Hematopoietic multipotent progenitor cell treated with erythropoietin and hydrocortisone succinate and interleukin-3 and kit ligand, for 15 days (in vitro differentiated cells): ENCODE results near the gene SPTLC3.
"Not testable (repeated sequence)": the region's sequence is repeated elsewhere in the genome, so short reads cannot be mapped to it uniquely, and the experiment has no call there.

ENCODE experiments used
- DNase-seq: peaks from one replicate; pipeline ENCODE4 v3.0.0-alpha.2; 2015; ENCODE audit warnings: low spot score

The SPTLC3 gene

GRCh38 chr20:13008761-13009681 lies at the start of gene SPTLC3:
SPTLC3 (plus strand) TSS chr20:13008972; CDS start chr20:13009268, 296 bp downstream.
- no peak for DNase-seq

DNA sequence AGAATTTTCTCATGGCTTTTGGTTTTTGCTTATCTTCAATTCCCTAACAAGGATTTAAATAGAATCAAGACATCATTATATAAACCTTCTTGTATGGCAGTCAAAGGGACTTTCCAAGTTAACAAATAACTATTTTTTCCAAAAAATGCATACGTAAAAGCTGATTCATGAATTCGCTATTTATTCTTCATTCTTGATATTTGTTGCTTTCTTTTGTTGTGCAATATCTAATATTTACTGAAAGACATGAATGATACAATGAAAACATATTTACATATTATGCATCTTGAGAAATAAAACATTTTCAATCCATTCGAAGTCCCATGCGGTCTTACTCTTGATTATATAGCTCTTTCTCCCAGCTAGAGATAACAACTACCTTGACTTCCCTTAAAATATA lies 47.0 kb upstream of the SPTLC3 start:
- no peak for DNase-seq

DNA sequence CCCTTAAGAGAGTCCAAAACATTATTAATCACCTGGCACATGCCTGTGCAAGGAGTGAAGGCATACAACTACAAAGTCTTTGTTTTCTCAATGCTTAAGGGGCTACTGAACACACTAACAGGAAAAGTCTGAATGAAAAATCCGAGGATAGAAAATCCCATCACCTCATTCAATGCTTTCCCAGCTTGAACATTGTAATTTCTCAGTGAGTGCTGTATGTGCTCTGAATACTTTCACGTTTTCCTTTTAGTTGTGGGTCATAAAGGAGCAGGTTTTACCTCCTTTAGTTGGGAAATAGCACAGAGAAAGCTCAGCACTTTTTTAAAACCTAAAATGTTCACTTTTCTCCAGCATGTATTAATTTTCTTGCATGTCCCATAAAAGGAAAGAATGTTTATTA lies 45.9 kb upstream of the SPTLC3 start:
- DNase-seq, result no peak

DNA sequence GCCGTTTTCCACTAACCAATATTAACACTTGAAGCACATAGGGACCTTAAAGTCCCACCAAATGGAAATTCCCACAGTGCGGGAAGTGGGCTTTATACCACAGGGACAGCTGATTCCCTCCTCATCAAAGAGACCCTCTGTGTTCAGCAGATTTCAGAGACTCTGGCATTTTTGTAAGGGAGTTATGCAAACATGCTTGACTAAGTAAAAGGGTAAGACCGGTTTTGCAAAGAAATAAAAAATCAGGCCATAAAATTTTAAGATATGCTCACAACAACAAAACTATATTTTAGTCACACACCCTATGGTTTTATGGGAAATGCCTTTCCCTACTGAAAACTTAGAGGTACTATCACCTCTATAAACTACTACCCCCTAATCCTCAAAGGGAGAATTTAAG lies 45.4 kb upstream of the SPTLC3 start:
- no peak for DNase-seq

DNA sequence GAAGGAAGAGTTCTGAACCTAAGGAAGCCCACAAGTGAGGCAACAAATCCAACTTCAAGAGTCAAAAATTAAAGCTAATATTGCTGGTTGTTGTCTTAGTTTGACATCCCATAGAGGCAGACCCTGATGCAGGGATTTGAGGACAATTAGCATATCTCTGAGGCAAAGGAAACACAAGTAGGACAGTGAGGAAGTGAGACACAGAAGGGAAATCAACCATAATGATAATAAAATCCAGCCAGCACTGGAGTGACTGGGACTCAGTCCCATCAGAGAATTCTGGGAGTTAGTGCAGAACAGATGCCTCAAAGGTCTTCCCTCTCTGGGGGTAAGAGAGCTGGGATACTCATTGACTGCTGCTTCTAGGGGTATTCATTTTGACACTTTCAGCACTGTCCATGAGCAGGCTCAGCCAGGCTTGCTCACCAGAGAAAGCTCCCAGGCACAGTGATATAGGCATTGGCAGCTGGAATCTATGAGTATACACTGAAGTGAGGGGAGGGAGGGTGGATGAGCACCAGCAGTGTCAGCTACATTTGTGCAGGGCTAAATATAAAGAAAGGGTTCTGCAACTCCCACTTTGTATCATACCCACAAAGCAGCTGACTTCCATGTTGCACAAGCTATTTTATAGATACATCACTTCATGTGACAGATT lies 43.4 kb upstream of the SPTLC3 start:
- DNase-seq, result no peak

GRCh38 chr20:12965870-12966251 lies 42.9 kb upstream of the SPTLC3 start:
- no peak for DNase-seq

- DNase-seq, result no peak
Measured at GRCh38 chr20:12966468-12967085, 42.2 kb upstream of the SPTLC3 start.

GRCh38 chr20:12967932-12968331 lies 40.8 kb upstream of the SPTLC3 start:
- no peak for DNase-seq

DNA sequence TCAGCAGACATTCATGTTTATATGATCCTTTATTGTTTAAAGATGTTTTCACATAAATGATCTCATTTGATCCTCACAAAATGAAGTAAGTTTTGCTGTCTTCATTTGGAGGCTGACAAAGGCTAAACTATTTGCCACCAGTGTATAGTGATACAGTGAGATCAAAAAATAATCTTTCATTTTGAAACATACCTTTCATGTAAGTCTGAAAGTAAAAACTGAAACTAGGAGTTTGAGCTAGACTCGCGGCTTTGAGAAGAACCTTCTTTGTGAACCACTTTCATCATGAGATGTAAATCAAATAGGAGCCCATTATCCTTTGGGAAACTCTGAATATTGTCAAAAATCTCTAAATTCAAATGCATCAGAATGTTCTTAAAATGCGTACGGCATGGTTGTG lies 40.3 kb upstream of the SPTLC3 start:
- no peak for DNase-seq

GRCh38 chr20:12969071-12969669 lies 39.6 kb upstream of the SPTLC3 start:
- DNase-seq, result no peak

DNA sequence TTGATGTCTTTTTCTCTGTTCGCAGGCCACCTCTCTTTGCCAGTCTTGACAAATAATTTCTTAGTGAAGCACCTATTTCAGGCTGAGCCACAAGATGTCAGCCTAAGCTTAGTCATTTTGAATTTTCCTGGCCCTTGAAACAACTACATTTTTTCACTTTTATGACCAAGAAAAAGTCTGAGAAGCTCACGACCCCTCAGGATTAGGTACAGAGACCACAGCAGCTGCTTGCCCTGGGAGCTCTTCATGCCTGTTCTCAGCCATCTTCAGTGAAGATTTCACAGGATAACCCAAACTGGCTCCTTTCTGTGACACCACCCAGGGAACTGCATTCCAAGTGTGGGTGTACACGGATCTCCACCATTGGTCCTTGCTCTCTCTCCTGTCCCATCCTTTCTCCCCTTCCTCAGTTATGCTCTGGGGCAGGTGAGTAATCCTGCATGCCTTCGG lies 38.4 kb upstream of the SPTLC3 start:
- no peak for DNase-seq

GRCh38 chr20:12975833-12976608 lies 32.8 kb upstream of the SPTLC3 start:
- DNase-seq, result no peak

- no peak for DNase-seq
Measured at GRCh38 chr20:12976720-12977309, 32.0 kb upstream of the SPTLC3 start.

DNA sequence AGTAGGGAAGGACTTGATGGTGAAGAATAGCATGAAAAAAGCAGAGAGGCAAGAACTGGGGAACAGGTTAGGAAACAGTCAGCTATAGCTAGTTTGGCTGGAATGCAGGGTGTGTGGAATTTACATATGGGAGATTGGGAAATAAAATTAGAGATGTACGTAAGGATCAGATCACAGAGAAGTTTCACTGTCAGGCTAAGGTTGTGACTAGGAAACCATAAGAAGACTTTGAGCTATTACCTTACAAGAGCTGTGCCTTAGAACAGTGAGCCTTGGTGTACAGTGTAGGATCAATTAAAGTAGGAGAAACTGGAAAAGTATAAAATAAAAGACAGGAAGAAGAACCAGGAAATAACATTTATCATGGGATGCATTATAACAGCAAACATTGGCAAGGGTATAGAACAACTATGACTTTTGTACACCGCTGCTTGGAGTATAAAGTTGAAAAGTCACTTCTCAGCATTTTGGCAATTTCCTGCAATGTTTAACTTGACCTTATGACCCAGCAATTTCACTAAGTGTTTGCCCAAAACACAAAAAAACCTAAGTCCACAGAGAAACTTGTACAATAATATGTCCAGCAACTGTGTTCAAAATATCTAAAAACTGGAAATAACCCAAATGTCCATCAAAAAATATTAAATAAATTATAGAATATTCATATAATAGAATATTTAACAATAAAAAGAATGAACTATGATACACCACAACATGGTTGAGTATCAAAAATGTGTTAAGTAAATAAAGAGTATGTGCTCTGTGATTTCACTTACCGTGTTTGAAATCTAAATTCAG lies 31.2 kb upstream of the SPTLC3 start:
- DNase-seq, result no peak

DNA sequence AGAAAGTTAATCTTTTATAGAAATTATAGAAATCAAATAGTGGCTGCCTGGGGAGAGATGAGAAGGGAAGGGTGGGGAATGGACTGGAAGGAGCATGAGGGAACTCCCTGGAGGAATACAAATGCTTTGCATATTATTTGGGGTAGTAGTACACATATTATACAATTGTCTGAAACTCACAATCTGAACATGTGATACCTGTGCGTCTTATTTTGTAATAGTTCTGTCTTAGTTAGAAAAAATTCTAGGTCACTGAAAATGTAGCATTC lies 30.7 kb upstream of the SPTLC3 start:
- no peak for DNase-seq

GRCh38 chr20:12978613-12979495 lies 29.9 kb upstream of the SPTLC3 start:
- DNase-seq, result no peak

- DNase-seq, result not testable (repeated sequence)
Measured at GRCh38 chr20:12979713-12980112, 29.1 kb upstream of the SPTLC3 start.

- no peak for DNase-seq
Measured at GRCh38 chr20:12982098-12982497, 26.7 kb upstream of the SPTLC3 start.

DNA sequence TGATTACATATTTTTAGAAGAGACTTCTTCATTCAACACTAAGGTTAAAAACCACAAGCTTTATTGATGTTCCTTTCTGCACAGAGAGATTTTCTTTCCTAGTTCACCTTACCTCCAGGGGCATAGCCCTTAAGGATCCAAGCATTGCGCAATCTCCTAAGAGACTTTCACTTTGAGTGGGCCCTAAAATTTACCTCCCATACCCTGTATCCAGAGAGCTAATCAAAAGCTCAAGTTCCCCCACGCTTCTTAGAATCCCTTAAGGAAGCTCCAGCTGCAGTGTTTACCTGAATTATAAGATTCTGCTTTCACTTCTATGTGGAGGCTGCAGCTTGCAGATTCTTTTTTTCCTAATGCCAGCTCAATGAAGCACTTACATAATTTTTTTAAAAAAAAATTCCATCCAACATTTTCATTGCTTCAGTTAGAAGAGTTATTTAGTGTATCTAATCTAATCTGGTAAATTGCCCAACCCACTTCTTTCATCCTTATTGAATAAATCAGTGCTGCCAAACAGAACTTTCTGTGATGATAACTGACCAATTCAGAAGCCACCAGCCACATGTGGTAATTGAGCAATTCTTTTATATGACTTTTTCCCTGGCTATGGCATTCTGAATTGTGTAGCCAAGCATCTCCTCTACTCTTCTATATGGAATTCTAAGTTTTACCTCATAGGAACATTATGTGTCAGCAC lies 24.6 kb upstream of the SPTLC3 start:
- DNase-seq, result no peak
